HG02642 (cell line): ENCODE data around the gene ACTL7A.
"Not testable (repeated sequence)": the region's sequence is repeated elsewhere in the genome, so short reads cannot be mapped to it uniquely, and the experiment has no call there.

Experiments used
- ATAC-seq: cut with Tn5 transposase; IDR thresholded peaks from one replicate; pipeline ENCODE4 v1.9.1; 2021; ENCODE audit warnings: mild to moderate bottlenecking; ENCODE audit not compliant: unreplicated experiment, poor library complexity

Gene ACTL7A

GRCh38 chr9:108874058-108874788 lies 12.2 kb downstream of the ACTL7A start:
- ATAC-seq = no peak

- no peak for ATAC-seq
Measured at GRCh38 chr9:108876425-108876824, 14.4 kb downstream of the ACTL7A start.

GRCh38 chr9:108877524-108877923 lies 15.5 kb downstream of the ACTL7A start:
- no peak for ATAC-seq

- no peak for ATAC-seq
Measured at GRCh38 chr9:108880738-108881316, 18.8 kb downstream of the ACTL7A start.

- no peak for ATAC-seq
Measured at GRCh38 chr9:108882052-108882888, 20.2 kb downstream of the ACTL7A start.

- no peak for ATAC-seq
Measured at GRCh38 chr9:108883085-108883484, 21.0 kb downstream of the ACTL7A start.

GRCh38 chr9:108884701-108885100 lies 22.6 kb downstream of the ACTL7A start:
- no peak for ATAC-seq

GRCh38 chr9:108885643-108886348 lies 23.7 kb downstream of the ACTL7A start:
- ATAC-seq = peak; percentile 100

- ATAC-seq = not testable (repeated sequence)
Measured at GRCh38 chr9:108886594-108887271, 24.7 kb downstream of the ACTL7A start.

GRCh38 chr9:108889649-108890067 lies 27.6 kb downstream of the ACTL7A start:
- no peak for ATAC-seq

- no peak for ATAC-seq
Measured at GRCh38 chr9:108894225-108894997, 32.3 kb downstream of the ACTL7A start.

GRCh38 chr9:108897324-108898096 lies 35.4 kb downstream of the ACTL7A start:
- no peak for ATAC-seq

GRCh38 chr9:108899023-108899695 lies 37.1 kb downstream of the ACTL7A start:
- ATAC-seq = not testable (repeated sequence)

GRCh38 chr9:108900176-108900575 lies 38.1 kb downstream of the ACTL7A start:
- no peak for ATAC-seq

- ATAC-seq = no peak
Measured at GRCh38 chr9:108903420-108904103, 41.5 kb downstream of the ACTL7A start.

GRCh38 chr9:108904161-108904560 lies 42.1 kb downstream of the ACTL7A start:
- no peak for ATAC-seq

- ATAC-seq = no peak
Measured at GRCh38 chr9:108905494-108905893, 43.4 kb downstream of the ACTL7A start.
